Neutrophil (primary cell): ENCODE results near the gene FYTTD1.

Experiments used
- H3K27ac ChIP-seq: fragments of 200-600 bp; sonication (generic); 2 replicates; pipeline ENCODE4 v1.5.1; 2016; ENCODE audit warnings: mild to moderate bottlenecking, moderate library complexity
- H3K27me3 ChIP-seq: fragments of 200-600 bp; sonication (generic); 2 replicates; pipeline ENCODE4 v1.6.0; 2016; ENCODE audit warnings: mild to moderate bottlenecking
- H3K36me3 ChIP-seq: fragments of 200-600 bp; sonication (generic); 2 replicates; pipeline ENCODE4 v1.5.1; 2017
- H3K4me1 ChIP-seq, 2 experiments: fragments of 200-600 bp in 1 of 2; sonication (generic) in 1 of 2; 1 replicate in 1 of 2; 2 replicates in 1 of 2; pipeline versions ENCODE4 v1.5.1 to v1.6.1; 2013 to 2016; ENCODE audit warnings: low read depth in 1 of 2, low read length in 1 of 2, mild to moderate bottlenecking in 1 of 2, moderate library complexity in 1 of 2; ENCODE audit not compliant: control insufficient read depth in 1 of 2, insufficient read depth in 1 of 2
- H3K4me3 ChIP-seq, 2 experiments: fragments of 200-600 bp in 1 of 2; sonication (generic) in 1 of 2; 1 replicate in 1 of 2; 2 replicates in 1 of 2; pipeline ENCODE4 v1.5.1; 2013 to 2016; ENCODE audit warnings: low read depth in 1 of 2, low read length in 1 of 2, mild to moderate bottlenecking in 1 of 2, moderate library complexity in 1 of 2
- H3K9me3 ChIP-seq: fragments of 200-600 bp; sonication (generic); 2 replicates; pipeline ENCODE4 v1.5.1; 2016
- CTCF ChIP-seq: fragments of 200-600 bp; sonication (generic); IDR thresholded peaks from 2 replicates; pipeline ENCODE4 v1.5.1; 2016; ENCODE audit warnings: antibody characterized with exemption

FYTTD1 gene

GRCh38 chr3:197758512-197758911, 8.8 kb downstream of the FYTTD1 start:
- H3K4me3 ChIP-seq = no peak overlapping the region
- H3K4me1 ChIP-seq = no peaks in the 10 kb centered on the region
- H3K9me3 ChIP-seq = no peaks in the 10 kb centered on the region
- H3K36me3 ChIP-seq = peaks cover 46% of the 10 kb centered on the region
- H3K27ac ChIP-seq = no peak overlapping the region
- no peak for TF ChIP-seq CTCF
- no peaks in the 10 kb centered on the region for H3K27me3 ChIP-seq

GRCh38 chr3:197761784-197762183, 12.1 kb downstream of the FYTTD1 start:
- H3K27ac ChIP-seq = no peak overlapping the region
- H3K36me3 ChIP-seq = peaks cover 70% of the 10 kb centered on the region
- no peak for TF ChIP-seq CTCF
- H3K4me1 ChIP-seq = no peaks in the 10 kb centered on the region
- no peaks in the 10 kb centered on the region for H3K27me3 ChIP-seq
- no peak overlapping the region for H3K4me3 ChIP-seq
- H3K9me3 ChIP-seq = no peaks in the 10 kb centered on the region

GRCh38 chr3:197775317-197775716, 25.6 kb downstream of the FYTTD1 start:
- Histone ChIP-seq H3K4me3 (no peak overlapping the region), H3K36me3 (peaks cover 73% of the 10 kb centered on the region), H3K4me1 (no peaks in the 10 kb centered on the region), H3K9me3 (no peaks in the 10 kb centered on the region), H3K27ac (no peak overlapping the region), H3K27me3 (no peaks in the 10 kb centered on the region)
- TF ChIP-seq CTCF = no peak

- TF ChIP-seq CTCF = no peak
- H3K36me3 ChIP-seq = peaks cover 40% of the 10 kb centered on the region
These were observed 32.5 kb downstream of the FYTTD1 start for GRCh38 chr3:197782230-197782629.

GRCh38 chr3:197784019-197784585, 34.4 kb downstream of the FYTTD1 start:
- Histone ChIP-seq H3K36me3 (peaks cover 21% of the 10 kb centered on the region), H3K27ac (no peak overlapping the region), H3K4me3 (no peak overlapping the region), H3K4me1 (no peaks in the 10 kb centered on the region), H3K27me3 (no peaks in the 10 kb centered on the region), H3K9me3 (no peaks in the 10 kb centered on the region)
- no peak for TF ChIP-seq CTCF

More at GRCh38 chr3:197782230-197782629, 32.5 kb downstream of the FYTTD1 start:
- Histone ChIP-seq H3K4me1 (no peaks in the 10 kb centered on the region), H3K27ac (no peak overlapping the region), H3K27me3 (no peaks in the 10 kb centered on the region), H3K4me3 (no peak overlapping the region), H3K9me3 (no peaks in the 10 kb centered on the region)
